OCI-LY1 (cell line): Measurements from ENCODE around the gene PCBP3.

Experiments
- H2AFZ ChIP-seq: fragments of 200-600 bp; sonication (generic), shearing (Covaris generic); 2 replicates; pipeline ENCODE4 v1.6.0; 2014; ENCODE audit warnings: antibody characterized with exemption, mild to moderate bottlenecking, low read length
- H3F3A ChIP-seq: fragments of 200-600 bp; sonication (generic), shearing (Covaris generic); 2 replicates; pipeline ENCODE4 v1.6.0; 2014; ENCODE audit warnings: mild to moderate bottlenecking, antibody characterized with exemption, low read length, moderate library complexity; ENCODE audit not compliant: insufficient read depth
- H3K27ac ChIP-seq: fragments of 200-600 bp; sonication (generic); 2 replicates; pipeline ENCODE4 v1.5.1; 2014; ENCODE audit warnings: low read length, mixed run types, mild to moderate bottlenecking, low read depth; ENCODE audit not compliant: poor library complexity, severe bottlenecking
- H3K27me3 ChIP-seq: fragments of 200-600 bp; sonication (generic); 2 replicates; pipeline ENCODE4 v1.6.0; 2014; ENCODE audit warnings: antibody characterized with exemption, mild to moderate bottlenecking, low read length, moderate library complexity; ENCODE audit not compliant: insufficient read depth
- H3K36me3 ChIP-seq: fragments of 200-600 bp; sonication (generic); 2 replicates; pipeline ENCODE4 v1.6.1; 2014; ENCODE audit warnings: mild to moderate bottlenecking, antibody characterized with exemption, low read length, moderate library complexity, mixed read lengths; ENCODE audit not compliant: insufficient read depth
- H3K4me1 ChIP-seq: fragments of 200-600 bp; sonication (generic); 2 replicates; pipeline ENCODE4 v1.5.1; 2014; ENCODE audit warnings: mild to moderate bottlenecking, low read length, moderate library complexity; ENCODE audit not compliant: insufficient read depth, severe bottlenecking
- H3K4me2 ChIP-seq: fragments of 200-600 bp; sonication (generic), shearing (Covaris generic); 2 replicates; pipeline ENCODE4 v1.6.1; 2014; ENCODE audit warnings: low read length
- H3K4me3 ChIP-seq: fragments of 200-600 bp; sonication (generic); 2 replicates; pipeline ENCODE4 v1.5.1; 2014; ENCODE audit warnings: low read length, low read depth, mild to moderate bottlenecking, mixed read lengths; ENCODE audit not compliant: poor library complexity, severe bottlenecking
- H3K79me2 ChIP-seq: fragments of 200-600 bp; shearing (Covaris generic); 2 replicates; pipeline ENCODE4 v1.6.1; 2016; ENCODE audit warnings: mixed run types, low read length, mixed read lengths; ENCODE audit not compliant: insufficient read depth
- H3K9ac ChIP-seq: fragments of 200-600 bp; sonication (generic), shearing (Covaris generic); 2 replicates; pipeline ENCODE4 v1.6.1; 2014; ENCODE audit warnings: mild to moderate bottlenecking, low read length, mixed read lengths
- H3K9me2 ChIP-seq: fragments of 200-600 bp; sonication (generic), shearing (Covaris generic); 2 replicates; pipeline ENCODE4 v1.6.1; 2014; ENCODE audit warnings: low read depth, mild to moderate bottlenecking, low read length, mixed read lengths
- H3K9me3 ChIP-seq: fragments of 200-600 bp; shearing (Covaris generic); 2 replicates; pipeline ENCODE4 v1.6.1; 2014; ENCODE audit warnings: low read length, mixed read lengths
- H4K20me1 ChIP-seq: fragments of 200-600 bp; sonication (generic), shearing (Covaris generic); 2 replicates; pipeline ENCODE4 v1.6.0; 2016; ENCODE audit warnings: mild to moderate bottlenecking, low read length; ENCODE audit not compliant: insufficient read depth
- CTCF ChIP-seq: fragments of 200-600 bp; sonication (generic), shearing (Covaris generic); IDR thresholded peaks from 2 replicates; pipeline ENCODE4 v1.5.1; 2017; ENCODE audit warnings: mild to moderate bottlenecking, antibody characterized with exemption, low read length, moderate library complexity, mixed read lengths
- EZH2 ChIP-seq: fragments of 200-600 bp; sonication (generic), shearing (Covaris generic); IDR thresholded peaks from 2 replicates; pipeline ENCODE4 v1.8.0; 2017; ENCODE audit warnings: borderline replicate concordance, mixed run types, mild to moderate bottlenecking, antibody characterized with exemption, low read length, moderate library complexity, mixed read lengths

PCBP3 gene

GRCh38 chr21:45948576-45949141 lies 305.1 kb downstream of the PCBP3 start:
- H3K9me3 ChIP-seq = no peaks in the 10 kb centered on the region
- no peak for TF ChIP-seq CTCF
- no peak for TF ChIP-seq EZH2

GRCh38 chr21:45949928-45950739 lies 306.6 kb downstream of the PCBP3 start:
- Histone ChIP-seq H4K20me1 (no peaks in the 10 kb centered on the region), H3K36me3 (no peaks in the 10 kb centered on the region)

More at GRCh38 chr21:45948576-45949141, 305.1 kb downstream of the PCBP3 start:
- Histone ChIP-seq H3K27me3 (no peaks in the 10 kb centered on the region; the same call in none of the 2 replicates), H2AFZ (no peak overlapping the region), H3K4me3 (no peak overlapping the region), H3K9ac (no peak overlapping the region), H3F3A (no peaks in the 10 kb centered on the region), H3K27ac (no peak overlapping the region), H3K4me2 (no peak overlapping the region), H3K9me2 (no peaks in the 10 kb centered on the region), H3K4me1 (no peaks in the 10 kb centered on the region), H4K20me1 (no peaks in the 10 kb centered on the region), H3K79me2 (no peaks in the 10 kb centered on the region), H3K36me3 (no peaks in the 10 kb centered on the region)

More at GRCh38 chr21:45949928-45950739, 306.6 kb downstream of the PCBP3 start:
- Histone ChIP-seq H3K79me2 (no peaks in the 10 kb centered on the region), H3K4me3 (no peak overlapping the region), H3K9me3 (no peaks in the 10 kb centered on the region), H3K27ac (no peak overlapping the region), H3K4me2 (no peak overlapping the region), H3K4me1 (no peaks in the 10 kb centered on the region), H3K9ac (no peak overlapping the region), H3K9me2 (no peaks in the 10 kb centered on the region), H2AFZ (no peak overlapping the region), H3K27me3 (no peaks in the 10 kb centered on the region; the same call in none of the 2 replicates), H3F3A (no peaks in the 10 kb centered on the region)
- TF ChIP-seq CTCF = no peak
- no peak for TF ChIP-seq EZH2
